Activated CD4-positive, alpha-beta memory T cell treated with anti-CD3 and anti-CD28 coated beads for 36 hours (primary cell): ENCODE measurements around the gene TMOD2. TPM values are rescaled to one million over a fixed set of nuclear protein-coding genes. Genes with fewer than 3 reads are reported as not detected.
A peak's percentile ranks its signal among the peaks of the same experiment; 100 is the strongest.

ENCODE experiments used
- CTCF ChIA-PET: fragments of 350-600 bp; sonication (Branson Sonifier 250); formaldehyde crosslinking; loops from one replicate; lab custom pipeline; 2021; ENCODE audit warnings: antibody characterized with exemption, inconsistent platforms; lab: Charles Lee
- POLR2A ChIA-PET: fragments of 350-600 bp; sonication (Branson Sonifier 250); formaldehyde crosslinking; loops from one replicate; lab custom pipeline; 2021; ENCODE audit warnings: antibody characterized with exemption; lab: Charles Lee
- DNase-seq: peaks from one replicate; pipeline ENCODE4 v3.0.0-alpha.2; 2020
- H3K27ac Mint-ChIP-seq: one replicate; pipeline ENCODE4 v1.8.0; 2021; ENCODE audit warnings: mixed read lengths
- H3K27me3 Mint-ChIP-seq: one replicate; pipeline ENCODE4 v1.8.0; 2021; ENCODE audit warnings: mixed read lengths
- H3K36me3 Mint-ChIP-seq: one replicate; pipeline ENCODE4 v1.8.0; 2021; ENCODE audit warnings: mixed read lengths
- H3K4me1 Mint-ChIP-seq: one replicate; pipeline ENCODE4 v1.8.0; 2021; ENCODE audit warnings: low read depth, mixed read lengths
- H3K4me3 Mint-ChIP-seq: one replicate; pipeline ENCODE4 v1.8.0; 2021; ENCODE audit warnings: mild to moderate bottlenecking, mixed read lengths
- H3K9me3 Mint-ChIP-seq: one replicate; pipeline ENCODE4 v1.8.0; 2021; ENCODE audit warnings: mixed read lengths
- intact Hi-C: fragments of 100-400 bp; cut with micrococcal nuclease; formaldehyde crosslinking; loops from one replicate; pipeline ENCODE4 v1.15.1; 2023
- total RNA-seq, 2 experiments: library from RNA; stranded (reverse); gene quantifications; one replicate each; pipeline ENCODE4 v1.2.3, GENCODE V29; 2021

TMOD2 gene
- total RNA-seq, 2 experiments from 2014 or later = 6.7 to 7.9 TPM

- CTCF ChIA-PET = no interaction called here
- intact Hi-C loops = loop anchor here (1.0 to 10.0 kb wide), 4 partner anchors 34 to 336 kb away; partner anchors contain the start of genes LYSMD2 and MAPK6
- POLR2A ChIA-PET = interaction anchor here (0.6 to 1.5 kb wide), 4 partner anchors 15 to 191 kb away, joined by 4 to 5 read pairs (median 4); no protein-coding TSS in a partner anchor
- Mint-ChIP-seq H3K4me3 (peak overlapping the region; percentile 90), H3K27ac (peak overlapping the region; percentile 90), H3K36me3 (peaks cover 5% of the 10 kb centered on the region), H3K4me1 (peaks cover 38% of the 10 kb centered on the region), H3K9me3 (no peaks in the 10 kb centered on the region), H3K27me3 (no peaks in the 10 kb centered on the region)
- no peak for DNase-seq
Measured at GRCh38 chr15:51828621-51829375, 77.4 kb downstream of the TMOD2 start.

GRCh38 chr15:51829376-51830275 lies 78.2 kb downstream of the TMOD2 start, which contains the start of gene TMOD3:
TMOD3 (plus strand) TSS chr15:51829653; CDS start chr15:51862885, 33,232 bp downstream.
- ChIA-PET POLR2A (interaction anchor here (0.6 to 1.5 kb wide), 3 partner anchors 14 to 179 kb away, joined by 4 to 5 read pairs (median 4); no protein-coding TSS in a partner anchor), CTCF (interaction anchor here (1.4 kb wide), 1 partner anchor 12 kb away, joined by 3 read pairs; no protein-coding TSS in a partner anchor)
- H3K4me3 Mint-ChIP-seq = peak within 1 kb of the TSS; percentile 90
- H3K27ac Mint-ChIP-seq = peak within 1 kb of the TSS; percentile 90
- H3K4me1 Mint-ChIP-seq = peaks cover 44% of the 10 kb centered on the region
- peak; percentile 93 for DNase-seq
- no peaks in the 10 kb centered on the region for H3K27me3 Mint-ChIP-seq
- peaks cover 5% of the 10 kb centered on the region for H3K36me3 Mint-ChIP-seq
- intact Hi-C loops = loop anchor here (1.0 to 10.0 kb wide), 5 partner anchors 33 to 335 kb away; partner anchors contain the start of genes LEO1, LYSMD2 and MAPK6
- no peaks in the 10 kb centered on the region for H3K9me3 Mint-ChIP-seq

- H3K9me3 Mint-ChIP-seq = no peaks in the 10 kb centered on the region
- DNase-seq = no peak
- ChIA-PET CTCF (interaction anchor here (1.4 kb wide), 1 partner anchor 11 kb away, joined by 3 read pairs; no protein-coding TSS in a partner anchor), POLR2A (interaction anchor here (0.9 kb wide), 1 partner anchor 15 kb away, joined by 3 read pairs; no protein-coding TSS in a partner anchor)
- peak overlapping the region; percentile 90 for H3K27ac Mint-ChIP-seq
- no peaks in the 10 kb centered on the region for H3K27me3 Mint-ChIP-seq
- intact Hi-C loops = loop anchor here (5.0 kb wide), 1 partner anchor 142 kb away; the partner anchor contains the start of gene LEO1
- H3K4me1 Mint-ChIP-seq = peaks cover 51% of the 10 kb centered on the region
- H3K4me3 Mint-ChIP-seq = peak overlapping the region; percentile 90
- H3K36me3 Mint-ChIP-seq = peaks cover 5% of the 10 kb centered on the region
Measured at GRCh38 chr15:51830276-51830806, 78.9 kb downstream of the TMOD2 start.

GRCh38 chr15:51833772-51834171 lies 82.4 kb downstream of the TMOD2 start:
- Mint-ChIP-seq H3K4me3 (peak overlapping the region; percentile 14), H3K36me3 (peaks cover 5% of the 10 kb centered on the region), H3K27ac (peak overlapping the region; percentile 50), H3K27me3 (no peaks in the 10 kb centered on the region), H3K9me3 (no peaks in the 10 kb centered on the region), H3K4me1 (peaks cover 77% of the 10 kb centered on the region)
- ChIA-PET CTCF (interaction anchor here (1.3 kb wide), 1 partner anchor 57 kb away, joined by 3 read pairs; no protein-coding TSS in a partner anchor), POLR2A (interaction anchor here (0.6 kb wide), 1 partner anchor 10 kb away, joined by 3 read pairs; no protein-coding TSS in a partner anchor)
- intact Hi-C loops = loop anchor here (1.0 to 5.0 kb wide), 2 partner anchors 13 to 139 kb away; partner anchors contain the start of gene LEO1
- DNase-seq = no peak

- ChIA-PET POLR2A (no interaction called here), CTCF (interaction anchor here (1.3 kb wide), 1 partner anchor 62 kb away, joined by 3 read pairs; no protein-coding TSS in a partner anchor)
- H3K36me3 Mint-ChIP-seq = no peaks in the 10 kb centered on the region
- no peaks in the 10 kb centered on the region for H3K9me3 Mint-ChIP-seq
- peak overlapping the region; percentile 6 for H3K27ac Mint-ChIP-seq
- intact Hi-C loops = no loop called here
- no peaks in the 10 kb centered on the region for H3K27me3 Mint-ChIP-seq
- peak overlapping the region; percentile 45 for H3K4me3 Mint-ChIP-seq
- H3K4me1 Mint-ChIP-seq = peaks cover 82% of the 10 kb centered on the region
- DNase-seq = peak; percentile 25
Measured at GRCh38 chr15:51837792-51838251, 86.4 kb downstream of the TMOD2 start.

GRCh38 chr15:51838270-51838669 lies 86.9 kb downstream of the TMOD2 start:
- H3K4me1 Mint-ChIP-seq = peaks cover 82% of the 10 kb centered on the region
- H3K9me3 Mint-ChIP-seq = no peaks in the 10 kb centered on the region
- DNase-seq = no peak
- H3K36me3 Mint-ChIP-seq = no peaks in the 10 kb centered on the region
- no peaks in the 10 kb centered on the region for H3K27me3 Mint-ChIP-seq
- ChIA-PET CTCF (interaction anchor here (1.3 kb wide), 1 partner anchor 62 kb away, joined by 3 read pairs; no protein-coding TSS in a partner anchor), POLR2A (interaction anchor here (0.6 kb wide), 1 partner anchor 367 kb away, joined by 3 read pairs; no protein-coding TSS in a partner anchor)
- no peak overlapping the region for H3K4me3 Mint-ChIP-seq
- no peak overlapping the region for H3K27ac Mint-ChIP-seq
- intact Hi-C loops = no loop called here

- no peak for DNase-seq
- CTCF ChIA-PET = interaction anchor here (0.9 to 1.6 kb wide), 3 partner anchors 10 to 368 kb away, joined by 3 to 4 read pairs (median 3); no protein-coding TSS in a partner anchor
- Mint-ChIP-seq H3K9me3 (no peaks in the 10 kb centered on the region), H3K4me3 (no peak overlapping the region), H3K27me3 (no peaks in the 10 kb centered on the region), H3K4me1 (peaks cover 78% of the 10 kb centered on the region), H3K36me3 (no peaks in the 10 kb centered on the region), H3K27ac (no peak overlapping the region)
- POLR2A ChIA-PET = interaction anchor here (1.2 kb wide), 1 partner anchor 22 kb away, joined by 3 read pairs; no protein-coding TSS in a partner anchor
- intact Hi-C loops = no loop called here
Measured at GRCh38 chr15:51840692-51841091, 89.3 kb downstream of the TMOD2 start.

GRCh38 chr15:51841406-51842040 lies 90.1 kb downstream of the TMOD2 start:
- H3K36me3 Mint-ChIP-seq = no peaks in the 10 kb centered on the region
- CTCF ChIA-PET = interaction anchor here (0.9 to 1.6 kb wide), 4 partner anchors 10 to 367 kb away, joined by 3 to 4 read pairs (median 3); no protein-coding TSS in a partner anchor
- H3K4me3 Mint-ChIP-seq = no peak overlapping the region
- no peak for DNase-seq
- intact Hi-C loops = no loop called here
- H3K9me3 Mint-ChIP-seq = no peaks in the 10 kb centered on the region
- no peak overlapping the region for H3K27ac Mint-ChIP-seq
- peaks cover 78% of the 10 kb centered on the region for H3K4me1 Mint-ChIP-seq
- POLR2A ChIA-PET = interaction anchor here (1.2 kb wide), 1 partner anchor 21 kb away, joined by 3 read pairs; no protein-coding TSS in a partner anchor
- no peaks in the 10 kb centered on the region for H3K27me3 Mint-ChIP-seq

- Mint-ChIP-seq H3K4me1 (peaks cover 78% of the 10 kb centered on the region), H3K36me3 (no peaks in the 10 kb centered on the region), H3K9me3 (no peaks in the 10 kb centered on the region), H3K4me3 (no peak overlapping the region), H3K27ac (peak overlapping the region; percentile 35), H3K27me3 (no peaks in the 10 kb centered on the region)
- DNase-seq = no peak
- CTCF ChIA-PET = interaction anchor here (1.1 to 1.6 kb wide), 2 partner anchors 192 to 366 kb away, joined by 3 to 4 read pairs; no protein-coding TSS in a partner anchor
- intact Hi-C loops = no loop called here
- POLR2A ChIA-PET = no interaction called here
Measured at GRCh38 chr15:51842265-51842664, 90.9 kb downstream of the TMOD2 start.
